ENCODE measurements around the gene CHIC2. TPM values are rescaled to one million over a fixed set of nuclear protein-coding genes. Genes with fewer than 3 reads are reported as not detected.
A peak's percentile ranks its signal among the peaks of the same experiment; 100 is the strongest.
"Not testable (repeated sequence)": the region's sequence is repeated elsewhere in the genome, so short reads cannot be mapped to it uniquely, and the experiment has no call there.

Gene CHIC2
- total RNA-seq, 1 donor from 2014 or later: 12.8 TPM

GRCh38 chr4:54027311-54027710 lies 37.1 kb downstream of the CHIC2 start:
- H3K79me2 ChIP-seq (ENCODE audit: low read depth): no peaks in the 10 kb centered on the region
- H3K4me2 ChIP-seq: no peak overlapping the region
- Mint-ChIP-seq H3K9me3 (peaks cover 2% of the 10 kb centered on the region), H3K36me3 (no peaks in the 10 kb centered on the region), H3K27ac (no peak overlapping the region), H3K4me1 (peaks cover 5% of the 10 kb centered on the region), H3K27me3 (ENCODE audit: insufficient read depth, low read depth) (peaks cover 3% of the 10 kb centered on the region), H3K4me3 (no peak overlapping the region)
- no peak overlapping the region for H2AFZ ChIP-seq (replicated peaks)
- no peak overlapping the region for H3K4me3 ChIP-seq
- no peak overlapping the region for H3K27ac ChIP-seq
- no peak for TF ChIP-seq CTCF (IDR thresholded peaks at IDR 0.05)
- TF ChIP-seq EZH2phosphoT487 (IDR thresholded peaks at IDR 0.05): no peak
- TF ChIP-seq EZH2 (IDR thresholded peaks at IDR 0.05): no peak
- no peaks in the 10 kb centered on the region for H3K36me3 ChIP-seq
- H3K4me1 ChIP-seq: peaks cover 5% of the 10 kb centered on the region
- no peak for DNase-seq (ENCODE audit: low spot score)
- no peaks in the 10 kb centered on the region for H3K9me3 ChIP-seq (ENCODE audit: low read depth)
- H3K9ac ChIP-seq: no peak overlapping the region
- no peaks in the 10 kb centered on the region for H3K27me3 ChIP-seq
- H4K20me1 ChIP-seq (ENCODE audit: low read depth): peaks cover 3% of the 10 kb centered on the region
- H3F3A ChIP-seq (ENCODE audit: low read depth): no peaks in the 10 kb centered on the region

- no peaks in the 10 kb centered on the region for H3K9me3 ChIP-seq (ENCODE audit: low read depth)
- H3K9ac ChIP-seq: no peak overlapping the region
- no peaks in the 10 kb centered on the region for H3K36me3 ChIP-seq
- no peaks in the 10 kb centered on the region for H3F3A ChIP-seq (ENCODE audit: low read depth)
- H3K36me3 Mint-ChIP-seq: no peaks in the 10 kb centered on the region
- H3K4me1 ChIP-seq: no peaks in the 10 kb centered on the region
- peaks cover 3% of the 10 kb centered on the region for H3K27me3 Mint-ChIP-seq (ENCODE audit: insufficient read depth, low read depth)
- no peak overlapping the region for H3K27ac Mint-ChIP-seq
- H2AFZ ChIP-seq (replicated peaks): no peak overlapping the region
- H3K4me3 Mint-ChIP-seq: no peak overlapping the region
- no peak overlapping the region for H3K4me3 ChIP-seq
- H3K27me3 ChIP-seq: no peaks in the 10 kb centered on the region
- H3K4me2 ChIP-seq: no peak overlapping the region
- no peak for TF ChIP-seq EZH2phosphoT487 (IDR thresholded peaks at IDR 0.05)
- no peak overlapping the region for H3K27ac ChIP-seq
- no peak for DNase-seq (ENCODE audit: low spot score)
- H3K4me1 Mint-ChIP-seq: peaks cover 4% of the 10 kb centered on the region
- H4K20me1 ChIP-seq (ENCODE audit: low read depth): no peaks in the 10 kb centered on the region
- no peaks in the 10 kb centered on the region for H3K79me2 ChIP-seq (ENCODE audit: low read depth)
- peaks cover 2% of the 10 kb centered on the region for H3K9me3 Mint-ChIP-seq
Measured at GRCh38 chr4:54025582-54025981, 38.8 kb downstream of the CHIC2 start.

- not testable (repeated sequence) for H3F3A ChIP-seq (ENCODE audit: low read depth); H3K27ac Mint-ChIP-seq; H3K4me2 ChIP-seq; H4K20me1 ChIP-seq (ENCODE audit: low read depth); H3K9ac ChIP-seq; H3K4me3 Mint-ChIP-seq; H3K4me3 ChIP-seq; H3K9me3 Mint-ChIP-seq; H3K27me3 Mint-ChIP-seq (ENCODE audit: insufficient read depth, low read depth); H3K79me2 ChIP-seq (ENCODE audit: low read depth); H3K36me3 Mint-ChIP-seq; H3K27ac ChIP-seq; DNase-seq (ENCODE audit: low spot score); H3K36me3 ChIP-seq; H2AFZ ChIP-seq (replicated peaks); H3K4me1 Mint-ChIP-seq; H3K9me3 ChIP-seq (ENCODE audit: low read depth); H3K4me1 ChIP-seq; H3K27me3 ChIP-seq
Measured at GRCh38 chr4:54023019-54023418, 41.4 kb downstream of the CHIC2 start.

GRCh38 chr4:54017974-54018373 lies 46.4 kb downstream of the CHIC2 start:
- H3K36me3 Mint-ChIP-seq: no peaks in the 10 kb centered on the region
- Histone ChIP-seq H3K79me2 (ENCODE audit: low read depth) (peaks cover 9% of the 10 kb centered on the region), H2AFZ (replicated peaks) (no peak overlapping the region)

More at GRCh38 chr4:54017974-54018373, 46.4 kb downstream of the CHIC2 start:
- H3K9me3 Mint-ChIP-seq: no peaks in the 10 kb centered on the region
- Histone ChIP-seq H3K36me3 (no peaks in the 10 kb centered on the region), H3K4me1 (peaks cover 38% of the 10 kb centered on the region), H4K20me1 (ENCODE audit: low read depth) (peaks cover 32% of the 10 kb centered on the region), H3F3A (ENCODE audit: low read depth) (peaks cover 23% of the 10 kb centered on the region), H3K27me3 (no peaks in the 10 kb centered on the region), H3K4me3 (peak overlapping the region; percentile 31), H3K9ac (no peak overlapping the region), H3K27ac (no peak overlapping the region), H3K9me3 (ENCODE audit: low read depth) (no peaks in the 10 kb centered on the region), H3K4me2 (peak overlapping the region; percentile 78)
- no peak overlapping the region for H3K27ac Mint-ChIP-seq
- no peaks in the 10 kb centered on the region for H3K27me3 Mint-ChIP-seq (ENCODE audit: insufficient read depth, low read depth)
- TF ChIP-seq CTCF (IDR thresholded peaks at IDR 0.05): no peak
- TF ChIP-seq EZH2 (IDR thresholded peaks at IDR 0.05): no peak
- TF ChIP-seq EZH2phosphoT487 (IDR thresholded peaks at IDR 0.05): no peak
- no peak for DNase-seq (ENCODE audit: low spot score)
- H3K4me3 Mint-ChIP-seq: peak overlapping the region; percentile 55
- H3K4me1 Mint-ChIP-seq: peaks cover 45% of the 10 kb centered on the region
